Subcutaneous abdominal adipose tissue (tissue), 5 donors: ENCODE measurements around the gene KLHL25.
A peak's percentile ranks its signal among the peaks of the same experiment; 100 is the strongest.

Source experiments
- H3K27ac ChIP-seq: one replicate; pipeline ENCODE4 v1.7.0; 2013; ENCODE audit warnings: low read depth, mild to moderate bottlenecking, inconsistent platforms, low read length, moderate library complexity
- H3K27me3 ChIP-seq, 5 donors: one replicate each; pipeline ENCODE4 v1.7.0; 2013; ENCODE audit warnings: low read length in 5 of 5, inconsistent platforms in 1 of 5; ENCODE audit not compliant: control insufficient read depth in 5 of 5, insufficient read depth in 4 of 5
- H3K36me3 ChIP-seq, 5 donors: one replicate each; pipeline ENCODE4 v1.7.0; 2013; ENCODE audit warnings: low read length in 5 of 5; ENCODE audit not compliant: control insufficient read depth in 5 of 5, insufficient read depth in 5 of 5
- H3K4me1 ChIP-seq, 5 donors: one replicate each; pipeline ENCODE4 v1.7.0; 2013; ENCODE audit warnings: low read length in 5 of 5, mild to moderate bottlenecking in 3 of 5, moderate library complexity in 1 of 5; ENCODE audit not compliant: control insufficient read depth in 5 of 5, insufficient read depth in 5 of 5
- H3K4me3 ChIP-seq, 5 donors: one replicate each; pipeline ENCODE4 v1.7.0; 2013; ENCODE audit warnings: low read length in 5 of 5, low read depth in 1 of 5
- H3K9ac ChIP-seq, 5 donors: one replicate each; pipeline ENCODE4 v1.7.0; 2013; ENCODE audit warnings: low read length in 5 of 5, mild to moderate bottlenecking in 4 of 5, moderate library complexity in 3 of 5
- H3K9me3 ChIP-seq, 5 donors: one replicate each; pipeline ENCODE4 v1.7.0; 2013; ENCODE audit warnings: low read length in 5 of 5; ENCODE audit not compliant: control insufficient read depth in 5 of 5
- donor health status: healthy.
- donor health status: healthy.
- donor health status: healthy.
- donor health status: healthy.
- donor health status: healthy.

Gene KLHL25

DNA sequence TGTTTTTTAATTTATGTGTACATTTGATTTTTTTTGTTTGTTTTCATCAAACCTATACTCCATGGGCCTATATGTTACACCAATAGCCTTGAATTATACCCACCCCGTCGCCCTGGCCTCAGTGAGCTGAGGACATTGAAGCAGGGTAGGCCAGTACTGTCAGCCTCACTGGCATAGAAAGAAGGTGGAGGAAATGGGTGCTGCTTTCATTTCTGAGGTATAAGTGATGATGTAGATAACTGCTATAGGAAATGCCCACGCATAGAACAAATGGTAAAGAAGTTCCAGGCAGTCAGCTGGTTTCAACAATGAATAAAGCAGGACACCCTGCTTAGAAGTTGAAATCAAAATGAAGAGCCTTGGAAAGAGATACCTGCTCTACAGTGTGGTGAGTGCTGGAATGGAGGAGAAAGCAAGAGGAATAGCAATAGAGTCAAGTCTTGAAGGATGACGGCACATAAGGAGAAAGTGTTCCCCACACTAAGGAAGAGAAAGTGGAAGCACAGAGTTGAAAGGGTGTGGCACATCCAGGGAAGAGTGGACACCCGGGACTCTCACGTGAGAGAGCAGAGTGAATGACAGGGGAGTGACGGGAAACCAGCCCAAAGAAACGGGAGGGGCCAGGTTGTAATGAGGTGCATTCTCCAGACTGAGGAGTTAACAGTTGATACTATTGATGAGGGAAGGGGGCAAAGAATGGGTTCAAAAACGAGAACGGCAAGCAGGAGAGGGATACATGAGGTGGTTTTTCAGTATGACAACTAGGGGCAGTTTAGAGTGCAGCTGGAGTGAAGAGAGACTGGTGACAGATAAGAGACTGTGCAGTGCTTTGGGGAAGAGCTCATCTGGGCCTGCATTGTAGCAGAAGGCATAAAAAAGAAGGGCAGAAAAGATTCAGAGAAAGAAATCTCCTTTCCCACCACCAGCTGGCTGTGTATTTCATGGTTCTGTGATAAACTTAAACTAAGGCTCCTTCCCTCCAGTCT lies 70.5 kb downstream of the KLHL25 start:
- H3K4me3 ChIP-seq: no peak overlapping the region
- H3K27me3 ChIP-seq: no peaks in the 10 kb centered on the region
- H3K4me1 ChIP-seq: peaks cover 0 to 24% (median 16%) of the 10 kb centered on the region in 5 donors
- peak overlapping the region; percentile 86 for H3K27ac ChIP-seq
- peaks cover 54 to 98% (median 81%) of the 10 kb centered on the region in 5 donors for H3K36me3 ChIP-seq
- H3K9ac ChIP-seq: peak overlapping the region in 1 of 5 donors; percentile 13
- no peaks in the 10 kb centered on the region for H3K9me3 ChIP-seq

DNA sequence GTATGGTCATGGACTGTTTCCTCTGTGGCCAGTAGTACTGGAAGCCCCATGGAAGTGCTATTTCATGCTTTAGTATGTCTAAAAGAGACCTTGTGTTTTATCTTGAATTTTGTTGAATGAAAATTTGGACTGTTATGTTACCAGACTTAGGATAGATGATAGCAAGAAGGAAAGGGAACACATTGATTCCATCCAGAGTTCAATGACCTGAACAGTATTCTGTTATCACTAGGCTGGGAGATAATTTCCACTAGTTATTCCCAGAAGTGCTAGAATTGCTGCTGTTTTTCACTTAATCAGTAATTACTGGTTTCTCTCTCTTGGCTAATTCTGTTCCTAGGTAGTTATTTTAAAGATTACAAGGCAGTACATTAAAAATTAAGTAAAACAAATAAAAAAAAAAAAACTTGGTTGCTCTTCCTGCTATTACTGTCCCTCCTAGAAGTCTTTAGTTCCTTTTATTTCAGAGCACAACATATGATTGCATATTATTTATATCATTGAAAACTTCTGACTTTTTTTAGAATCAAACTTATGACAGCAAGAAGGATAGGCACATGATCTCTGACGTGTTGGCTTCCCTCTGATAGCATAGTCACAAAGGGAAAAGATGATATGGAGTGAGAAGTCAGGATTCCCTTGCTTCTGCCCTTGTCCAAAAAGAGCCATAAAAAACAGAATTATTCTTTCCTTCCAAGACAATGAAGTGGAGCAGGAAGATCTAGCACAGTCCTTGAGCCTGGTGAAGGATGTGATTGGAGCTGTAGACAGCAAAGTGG lies 72.2 kb downstream of the KLHL25 start:
- H3K27me3 ChIP-seq: no peaks in the 10 kb centered on the region
- no peak overlapping the region for H3K9ac ChIP-seq
- peaks cover 0 to 24% (median 16%) of the 10 kb centered on the region in 5 donors for H3K4me1 ChIP-seq
- H3K9me3 ChIP-seq: no peaks in the 10 kb centered on the region
- no peak overlapping the region for H3K27ac ChIP-seq
- H3K4me3 ChIP-seq: no peak overlapping the region
- H3K36me3 ChIP-seq: peaks cover 60 to 98% (median 83%) of the 10 kb centered on the region in 5 donors

DNA sequence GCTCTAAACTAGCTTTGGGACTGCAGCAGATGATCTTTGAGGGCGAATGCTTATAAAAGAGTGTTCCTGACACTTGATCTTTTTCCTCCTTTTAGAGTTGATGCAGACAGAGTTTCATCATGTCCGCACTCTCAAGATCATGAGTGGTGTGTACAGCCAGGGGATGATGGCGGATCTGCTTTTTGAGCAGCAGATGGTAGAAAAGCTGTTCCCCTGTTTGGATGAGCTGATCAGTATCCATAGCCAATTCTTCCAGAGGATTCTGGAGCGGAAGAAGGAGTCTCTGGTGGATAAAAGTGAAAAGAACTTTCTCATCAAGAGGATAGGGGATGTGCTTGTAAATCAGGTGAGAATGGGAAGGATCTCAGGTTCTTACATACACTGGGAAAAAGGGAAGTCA lies 75.7 kb downstream of the KLHL25 start:
- no peak overlapping the region for H3K4me3 ChIP-seq
- no peaks in the 10 kb centered on the region for H3K27me3 ChIP-seq
- H3K9me3 ChIP-seq: no peaks in the 10 kb centered on the region
- H3K27ac ChIP-seq: no peak overlapping the region
- no peak overlapping the region for H3K9ac ChIP-seq
- peaks cover 69 to 89% (median 82%) of the 10 kb centered on the region in 5 donors for H3K36me3 ChIP-seq
- H3K4me1 ChIP-seq: no peaks in the 10 kb centered on the region

DNA sequence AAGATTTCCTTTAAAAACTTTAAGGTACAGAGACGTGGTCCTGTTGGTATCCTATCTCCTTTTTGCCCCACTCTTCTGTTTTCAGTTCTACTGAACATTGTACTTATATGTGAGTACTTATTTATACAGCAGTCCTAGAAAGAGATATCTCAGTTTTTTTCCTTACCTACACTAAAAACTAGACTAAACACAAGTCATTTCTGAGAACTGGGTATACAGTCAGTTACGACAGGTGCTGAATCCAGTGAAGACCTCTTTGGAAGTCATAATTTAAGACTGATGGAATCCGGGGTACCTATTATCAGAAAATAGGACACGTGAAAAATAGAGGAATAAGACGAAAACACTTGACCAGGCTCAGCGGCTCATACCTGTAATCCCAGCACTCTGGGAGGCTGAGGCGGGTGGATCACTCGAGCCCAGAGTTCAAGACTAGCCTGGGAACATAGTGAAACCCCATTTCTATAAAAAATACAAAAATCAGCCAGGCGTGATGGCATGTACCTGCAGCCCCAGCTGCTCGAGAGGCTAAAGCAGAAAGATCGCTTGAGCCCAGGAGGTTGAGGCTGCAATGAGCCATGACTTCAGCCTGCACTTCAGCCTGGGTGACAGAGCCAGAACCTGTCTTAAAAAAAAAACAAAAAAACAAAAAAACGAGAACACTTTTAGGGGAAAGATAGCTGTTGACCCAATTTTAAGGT lies 76.3 kb downstream of the KLHL25 start:
- no peak overlapping the region for H3K27ac ChIP-seq
- H3K9ac ChIP-seq: no peak overlapping the region
- H3K36me3 ChIP-seq: peaks cover 67 to 87% (median 77%) of the 10 kb centered on the region in 5 donors
- H3K9me3 ChIP-seq: no peaks in the 10 kb centered on the region
- H3K4me3 ChIP-seq: no peak overlapping the region
- no peaks in the 10 kb centered on the region for H3K27me3 ChIP-seq
- H3K4me1 ChIP-seq: no peaks in the 10 kb centered on the region

DNA sequence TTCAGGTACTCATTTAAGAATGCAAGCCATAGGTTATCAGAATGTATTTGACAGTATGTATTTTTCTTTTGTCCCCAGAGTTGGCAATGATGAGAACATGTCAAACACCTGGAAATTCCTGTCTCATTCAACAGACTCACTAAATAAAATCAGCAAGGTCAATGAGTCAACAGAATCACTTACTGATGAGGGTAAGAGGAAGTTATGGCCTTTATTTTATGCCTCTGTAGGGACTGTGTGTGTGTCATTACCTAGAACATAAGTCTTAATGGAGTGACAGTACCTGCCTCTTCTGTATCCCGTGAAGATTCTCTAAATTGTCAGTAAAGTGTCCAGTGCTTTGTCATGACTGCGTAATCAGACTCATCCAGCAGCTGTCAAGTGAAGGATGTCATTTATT lies 77.5 kb downstream of the KLHL25 start:
- Histone ChIP-seq H3K27me3 (no peaks in the 10 kb centered on the region), H3K27ac (no peak overlapping the region), H3K9me3 (no peaks in the 10 kb centered on the region), H3K9ac (no peak overlapping the region), H3K4me3 (no peak overlapping the region), H3K36me3 (peaks cover 61 to 86% (median 77%) of the 10 kb centered on the region in 5 donors), H3K4me1 (no peaks in the 10 kb centered on the region)

DNA sequence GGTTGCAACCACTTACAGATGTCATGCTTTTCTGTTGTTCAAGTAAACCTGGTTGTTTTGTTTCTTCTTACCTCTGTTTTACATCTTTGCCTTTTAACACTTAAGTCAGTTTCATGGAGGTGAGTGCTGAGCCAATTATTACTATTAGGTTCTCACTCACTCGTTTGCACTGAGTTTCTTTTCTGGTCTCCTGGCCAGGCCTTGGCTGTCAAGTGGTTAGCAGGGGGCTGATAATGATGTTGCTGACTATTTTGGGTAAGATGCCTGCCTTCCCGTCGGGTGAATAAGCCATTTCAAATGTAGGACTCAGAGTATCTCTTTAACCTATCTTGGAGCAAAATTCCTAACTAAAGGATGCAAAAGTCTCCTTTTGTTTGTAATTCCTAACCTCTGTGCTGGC lies 78.5 kb downstream of the KLHL25 start:
- Histone ChIP-seq H3K9ac (no peak overlapping the region), H3K36me3 (peaks cover 52 to 84% (median 69%) of the 10 kb centered on the region in 5 donors), H3K4me1 (no peaks in the 10 kb centered on the region), H3K27me3 (no peaks in the 10 kb centered on the region), H3K9me3 (no peaks in the 10 kb centered on the region), H3K4me3 (no peak overlapping the region), H3K27ac (no peak overlapping the region)

DNA sequence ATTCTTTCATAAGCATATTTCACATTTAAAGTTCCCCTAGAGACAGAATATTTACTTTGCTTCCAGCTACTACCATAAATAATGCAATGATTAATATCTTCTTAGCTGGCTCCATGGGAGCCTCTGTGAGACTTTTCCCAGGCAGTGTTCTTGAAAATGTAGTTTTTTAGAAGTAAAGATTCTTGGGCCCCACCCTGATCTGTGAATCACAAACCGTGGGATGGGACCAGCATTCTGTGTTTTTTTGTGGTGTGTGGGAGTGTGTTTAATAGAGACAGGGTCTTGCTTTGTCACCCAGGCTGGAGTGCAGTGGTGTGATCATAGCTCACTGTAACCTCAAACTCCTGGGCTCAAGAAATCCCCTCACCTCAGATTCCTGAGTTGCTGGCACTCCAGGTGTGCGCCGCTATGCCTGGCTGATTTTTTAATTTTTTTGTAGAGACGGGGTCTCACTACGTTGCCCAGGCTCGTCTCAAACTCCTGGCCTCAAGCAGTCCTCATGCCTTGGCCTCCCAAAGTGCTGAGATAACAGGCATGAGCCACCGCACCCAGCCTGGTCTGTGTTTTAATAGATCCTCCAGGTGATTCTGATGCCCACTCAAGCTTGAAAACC lies 83.0 kb downstream of the KLHL25 start:
- H3K27ac ChIP-seq: no peak overlapping the region
- H3K9ac ChIP-seq: no peak overlapping the region
- no peak overlapping the region for H3K4me3 ChIP-seq
- no peaks in the 10 kb centered on the region for H3K9me3 ChIP-seq
- no peaks in the 10 kb centered on the region for H3K27me3 ChIP-seq
- H3K36me3 ChIP-seq: peaks cover 20 to 54% (median 35%) of the 10 kb centered on the region in 5 donors
- peaks cover 3 to 22% (median 19%) of the 10 kb centered on the region in 5 donors for H3K4me1 ChIP-seq

DNA sequence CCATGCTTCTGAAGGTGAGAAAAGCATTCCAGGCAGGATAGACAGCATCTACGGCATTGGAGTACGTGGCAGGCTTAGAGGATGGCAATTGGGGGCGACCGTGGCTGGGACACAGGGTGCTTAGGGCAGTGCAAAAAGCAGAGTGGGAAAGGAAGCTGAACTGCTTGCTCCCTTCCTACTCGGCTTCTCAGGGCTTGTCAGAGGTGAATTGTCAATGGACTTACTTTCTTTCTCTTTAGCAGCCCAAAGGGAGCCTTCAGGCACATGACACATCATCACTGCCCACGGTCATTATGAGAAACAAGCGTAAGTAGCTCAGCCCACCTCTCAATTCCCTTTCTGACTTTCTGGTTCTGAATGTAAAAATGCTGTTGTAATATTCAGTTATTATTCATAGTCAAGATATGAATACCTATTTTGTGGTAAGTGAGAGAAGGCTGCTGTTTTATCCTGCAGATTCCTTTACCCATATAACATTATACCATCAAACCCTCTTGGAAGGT lies 84.3 kb downstream of the KLHL25 start:
- Histone ChIP-seq H3K4me1 (peaks cover 8 to 30% (median 27%) of the 10 kb centered on the region in 5 donors), H3K4me3 (no peak overlapping the region), H3K27me3 (no peaks in the 10 kb centered on the region), H3K9me3 (no peaks in the 10 kb centered on the region), H3K27ac (no peak overlapping the region), H3K36me3 (peaks cover 17 to 43% (median 26%) of the 10 kb centered on the region in 5 donors), H3K9ac (no peak overlapping the region)
